ENCODE measurements around the gene LETM1. TPM values are rescaled to one million over a fixed set of nuclear protein-coding genes. Genes with fewer than 3 reads are reported as not detected.

LETM1 gene
- total and polyA plus RNA-seq, 2 of the 13 experiments (the other 11 are each of a cell fraction or from before 2014, with no cell fraction given): 9.7 to 41.6 TPM

- no peak for TF ChIP-seq GPBP1L1 (CRISPR knock-in tag; IDR thresholded peaks at IDR 0.05)
- TF ChIP-seq ZNF17 (CRISPR knock-in tag; IDR thresholded peaks at IDR 0.05): no peak
- no peak for TF ChIP-seq KMT2B (CRISPR knock-in tag; IDR thresholded peaks at IDR 0.05)
- no peak for TF ChIP-seq CEBPB (IDR thresholded peaks at IDR 0.05; ENCODE audit: borderline replicate concordance, low read depth, low read length)
- TF ChIP-seq ZNF235 (CRISPR knock-in tag; IDR thresholded peaks at IDR 0.05; ENCODE audit: borderline replicate concordance): no peak
- no peak for TF ChIP-seq ARNT (IDR thresholded peaks at IDR 0.05)
- TF ChIP-seq ZNF232 (CRISPR knock-in tag; IDR thresholded peaks at IDR 0.05; ENCODE audit: borderline replicate concordance): peak; percentile 58; the same call in 1 of the 2 replicates
- TF ChIP-seq BORCS8-MEF2B (CRISPR knock-in tag; IDR thresholded peaks at IDR 0.05): peak; percentile 78
- TF ChIP-seq, protein P1, sequence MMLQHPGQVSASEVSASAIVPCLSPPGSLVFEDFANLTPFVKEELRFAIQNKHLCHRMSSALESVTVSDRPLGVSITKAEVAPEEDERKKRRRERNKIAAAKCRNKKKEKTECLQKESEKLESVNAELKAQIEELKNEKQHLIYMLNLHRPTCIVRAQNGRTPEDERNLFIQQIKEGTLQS (CRISPR knock-in tag; IDR thresholded peaks at IDR 0.05): no peak
- TF ChIP-seq JUNB (CRISPR knock-in tag; IDR thresholded peaks at IDR 0.05; ENCODE audit: borderline replicate concordance): no peak
- peak; percentile 62; the same call in 1 of the 2 replicates for TF ChIP-seq THAP11 (CRISPR knock-in tag; IDR thresholded peaks at IDR 0.05)
- TF ChIP-seq ZNF362 (CRISPR knock-in tag; IDR thresholded peaks at IDR 0.05; ENCODE audit: borderline replicate concordance): 0 out of 2 replicates have a peak, but pooled peaks have one; percentile 13
- TF ChIP-seq ZFP36L2 (CRISPR knock-in tag; IDR thresholded peaks at IDR 0.05): no peak
- TF ChIP-seq ZFP41 (CRISPR knock-in tag; IDR thresholded peaks at IDR 0.05; ENCODE audit: borderline replicate concordance): no peak
- TF ChIP-seq ZNF629 (CRISPR knock-in tag; conservative IDR thresholded peaks at IDR 0.05): no peak
- no peak for TF ChIP-seq KAT2B (IDR thresholded peaks at IDR 0.05; ENCODE audit: borderline replicate concordance, low read depth, low read length)
- TF ChIP-seq MBNL3 (CRISPR knock-in tag; conservative IDR thresholded peaks at IDR 0.05): no peak
Measured at GRCh38 chr4:1795299-1796195, 60.4 kb downstream of the LETM1 start (continued).
